ENCODE measurements around the gene ACOT11. TPM values are rescaled to one million over a fixed set of nuclear protein-coding genes. Genes with fewer than 3 reads are reported as not detected.

Gene ACOT11
- total and polyA plus RNA-seq, 8 donors, result 5.5 to 87.0 (median 19.6) TPM

GRCh38 chr1:54606990-54607325 is 58.9 kb downstream of the ACOT11 start:
- intact Hi-C loops (cut with DNase I; ENCODE audit: low total_unique reads), result no loop called here

GRCh38 chr1:54607821-54608565 is 60.0 kb downstream of the ACOT11 start:
- WGBS, 5 donors, result 86 to 92% (median 89%) methylated on average over 13 to 19 of the region's 19 CpGs
- intact Hi-C loops (cut with DNase I; ENCODE audit: low total_unique reads), result no loop called here
- no peak for TF ChIP-seq CTCF (IDR thresholded peaks at IDR 0.05)
- TF ChIP-seq POLR2AphosphoS5 (IDR thresholded peaks at IDR 0.05), result no peak
- Histone ChIP-seq H3K27me3 (no peaks in the 10 kb centered on the region), H3K4me3 (no peak overlapping the region), H3K27ac (no peak overlapping the region), H3K36me3 (peaks cover 12 to 74% (median 53%) of the 10 kb centered on the region in 4 donors), H3K4me1 (no peaks in the 10 kb centered on the region), H3K9me3 (no peaks in the 10 kb centered on the region)
- DNase-seq, result no peak

More at GRCh38 chr1:54606990-54607325, 58.9 kb downstream of the ACOT11 start:
- no peak for DNase-seq
- WGBS, 5 donors, result 70 to 95% (median 91%) methylated on average over 2 to 13 of the region's 13 CpGs
- Histone ChIP-seq H3K9me3 (no peaks in the 10 kb centered on the region), H3K4me3 (no peak overlapping the region), H3K27ac (no peak overlapping the region), H3K27me3 (no peaks in the 10 kb centered on the region), H3K36me3 (peaks cover 12 to 84% (median 56%) of the 10 kb centered on the region in 4 donors), H3K4me1 (no peaks in the 10 kb centered on the region)
- TF ChIP-seq EP300 (IDR thresholded peaks at IDR 0.05) (no peak), POLR2A (IDR thresholded peaks at IDR 0.05) (no peak), POLR2AphosphoS5 (IDR thresholded peaks at IDR 0.05) (no peak)

- H3K27me3 ChIP-seq, result no peaks in the 10 kb centered on the region
- H3K4me1 ChIP-seq, result no peaks in the 10 kb centered on the region
- peaks cover 12 to 67% (median 51%) of the 10 kb centered on the region in 4 donors for H3K36me3 ChIP-seq
- no peak for DNase-seq
- 75 to 93% (median 90%) methylated on average over 8 to 9 of the region's 9 CpGs for WGBS, 5 donors
- H3K4me3 ChIP-seq, result no peak overlapping the region
- no peak overlapping the region for H3K27ac ChIP-seq
- no peaks in the 10 kb centered on the region for H3K9me3 ChIP-seq
- no peak for TF ChIP-seq EP300 (IDR thresholded peaks at IDR 0.05)
- TF ChIP-seq POLR2A (IDR thresholded peaks at IDR 0.05), result no peak
- TF ChIP-seq POLR2AphosphoS5 (IDR thresholded peaks at IDR 0.05), result no peak
- intact Hi-C loops (cut with DNase I; ENCODE audit: low total_unique reads), result no loop called here
Measured at GRCh38 chr1:54608566-54609230, 60.7 kb downstream of the ACOT11 start.

- Histone ChIP-seq H3K27me3 (no peaks in the 10 kb centered on the region), H3K4me3 (no peak overlapping the region), H3K9me3 (no peaks in the 10 kb centered on the region), H3K36me3 (peaks cover 12 to 60% (median 46%) of the 10 kb centered on the region in 4 donors), H3K27ac (no peak overlapping the region), H3K4me1 (peaks cover 0 to 4% (median 0%) of the 10 kb centered on the region in 4 donors)
- TF ChIP-seq EP300 (IDR thresholded peaks at IDR 0.05) (no peak), CTCF (IDR thresholded peaks at IDR 0.05) (no peak), POLR2AphosphoS5 (IDR thresholded peaks at IDR 0.05) (no peak), POLR2A (IDR thresholded peaks at IDR 0.05) (no peak)
- peak in 1 of 2 donors; percentile 28 for DNase-seq
- intact Hi-C loops (cut with DNase I; ENCODE audit: low total_unique reads), result no loop called here
- WGBS, 5 donors, result 71 to 82% (median 78%) methylated on average over 9 to 16 of the region's 16 CpGs
Measured at GRCh38 chr1:54609301-54609921, 61.4 kb downstream of the ACOT11 start.

- no peak for TF ChIP-seq POLR2AphosphoS5 (IDR thresholded peaks at IDR 0.05)
- no peak for TF ChIP-seq POLR2A (IDR thresholded peaks at IDR 0.05)
- no peak for TF ChIP-seq EP300 (IDR thresholded peaks at IDR 0.05)
- no peak for TF ChIP-seq CTCF (IDR thresholded peaks at IDR 0.05)
- Histone ChIP-seq H3K4me1 (peaks cover 0 to 4% (median 0%) of the 10 kb centered on the region in 4 donors), H3K36me3 (peaks cover 8 to 53% (median 40%) of the 10 kb centered on the region in 4 donors), H3K4me3 (no peak overlapping the region), H3K27ac (no peak overlapping the region), H3K27me3 (no peaks in the 10 kb centered on the region), H3K9me3 (no peaks in the 10 kb centered on the region)
- 74 to 100% (median 76%) methylated on average over 1 to 6 of the region's 6 CpGs for WGBS, 5 donors
- no peak for DNase-seq
- intact Hi-C loops (cut with DNase I; ENCODE audit: low total_unique reads), result no loop called here
Measured at GRCh38 chr1:54610048-54610447, 62.0 kb downstream of the ACOT11 start.
